ENCODE data around the gene PLA2G1B.

GRCh38 chr12:120343039-120343537, 15.5 kb upstream of the PLA2G1B start:
- no peak for TF ChIP-seq CTCF (IDR thresholded peaks at IDR 0.05)
- TF ChIP-seq POLR2A (IDR thresholded peaks at IDR 0.05), result no peak

Measured in lower leg skin (tissue), 3 donors.